Measurements from ENCODE around the gene ELAVL4.

ELAVL4 gene
- long read RNA-seq, donor 1, result 0 reads
- long read RNA-seq, donor 2, result 0 reads
- long read RNA-seq, donor 3, result 0 reads
- long read RNA-seq, donor 4, result 0 reads
- long read RNA-seq, donor 5, result 0 reads
- long read RNA-seq, donor 6, result 0 reads
- long read RNA-seq, donor 7, result 0 reads
- long read RNA-seq, donor 8, partial matches to known transcripts, result 0 of 1 reads
- long read RNA-seq, donor 8, other reads (novel, unspliced or antisense), result 0 of 1 reads

DNA sequence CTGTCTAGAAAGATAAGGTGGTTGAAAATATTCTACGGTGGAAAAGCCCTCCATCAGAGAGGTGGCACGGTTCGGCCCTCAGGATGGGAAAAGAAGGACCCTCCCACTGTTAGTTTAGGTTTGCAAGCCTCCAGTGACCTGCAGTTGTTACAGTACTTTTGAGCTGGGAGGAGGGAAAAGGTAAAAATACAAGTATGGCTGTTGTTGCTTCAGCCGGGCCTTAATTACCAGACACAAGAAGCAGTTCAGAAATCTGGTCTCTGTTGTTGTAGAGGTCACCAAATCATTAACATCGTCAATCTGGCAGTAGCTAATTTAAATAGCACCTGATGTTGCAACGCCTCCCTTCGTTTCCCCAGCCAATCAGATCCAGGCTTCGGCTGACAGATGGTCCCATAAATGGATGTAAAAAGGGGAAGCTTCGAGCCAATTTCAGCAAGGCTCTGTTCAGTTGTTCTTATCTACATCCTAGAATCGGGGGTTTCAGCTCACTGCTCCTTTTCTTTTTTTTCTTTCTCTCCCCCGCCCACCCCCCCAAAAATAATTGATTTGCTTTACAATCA, at the start of gene ELAVL4:
TSS of gene ELAVL4 (plus strand) at position 424 of the 563 bp plus-strand sequence. CDS start 270 bp downstream, outside the sequence.
- DNase-seq, result no peak

DNA sequence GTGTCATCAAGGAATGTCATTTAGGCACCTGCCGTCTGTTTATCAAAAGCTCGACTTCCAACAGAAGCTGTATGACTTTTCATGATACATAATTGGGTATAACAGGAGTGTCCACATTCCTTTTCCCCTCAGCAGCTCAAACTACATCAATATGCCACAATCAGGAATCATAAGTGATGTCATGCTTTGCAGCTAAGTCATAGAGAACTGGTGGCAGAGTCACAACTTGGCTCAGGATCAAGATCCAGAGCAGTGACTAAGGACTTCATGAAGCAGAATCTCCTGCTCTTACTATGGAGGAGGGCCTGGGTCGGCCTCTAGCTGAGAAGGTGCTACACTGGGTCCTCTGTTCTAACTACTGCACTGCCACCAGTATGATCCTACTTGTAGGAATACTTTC, 48.4 kb upstream of the ELAVL4 start:
- no peak for DNase-seq

DNA sequence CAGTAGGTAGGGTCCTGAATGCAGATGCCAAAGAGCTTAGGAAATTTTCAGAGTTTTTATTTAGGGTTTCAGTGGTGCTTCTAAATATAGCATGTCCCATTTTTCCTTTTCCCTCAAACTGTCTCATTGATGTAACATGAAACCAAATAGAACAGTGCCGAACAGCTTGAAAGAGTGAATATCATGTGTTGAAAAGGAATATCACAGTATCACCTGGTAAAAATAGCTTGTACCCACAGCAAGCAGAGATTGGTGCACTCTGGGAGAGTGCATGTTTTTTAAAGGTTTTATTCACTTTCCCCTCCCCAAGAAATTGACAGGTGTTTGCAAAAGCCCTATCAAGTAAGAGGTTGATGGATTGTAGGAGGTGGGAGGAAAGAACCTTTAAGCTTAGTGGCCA, 41.9 kb upstream of the ELAVL4 start:
- DNase-seq, result no peak

DNA sequence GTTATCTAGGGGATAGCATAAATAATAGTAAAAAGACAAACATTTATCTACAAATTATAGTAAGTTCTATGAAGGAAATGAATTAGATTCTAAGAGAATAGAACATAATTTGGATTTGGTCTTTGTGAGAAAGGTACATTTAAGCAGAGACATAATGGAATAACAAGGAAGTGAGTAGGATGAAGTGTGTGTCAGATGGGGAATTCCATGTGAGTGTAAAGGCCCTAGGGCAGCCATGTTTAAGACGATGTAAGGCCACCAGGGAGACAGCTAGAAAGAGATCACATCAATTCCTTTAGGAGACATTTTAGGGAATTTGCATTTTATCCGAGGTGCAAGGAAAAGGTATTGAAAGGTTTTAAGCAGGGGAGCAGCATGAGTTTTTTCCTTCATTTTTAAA, 33.8 kb upstream of the ELAVL4 start:
- DNase-seq, result no peak

DNA sequence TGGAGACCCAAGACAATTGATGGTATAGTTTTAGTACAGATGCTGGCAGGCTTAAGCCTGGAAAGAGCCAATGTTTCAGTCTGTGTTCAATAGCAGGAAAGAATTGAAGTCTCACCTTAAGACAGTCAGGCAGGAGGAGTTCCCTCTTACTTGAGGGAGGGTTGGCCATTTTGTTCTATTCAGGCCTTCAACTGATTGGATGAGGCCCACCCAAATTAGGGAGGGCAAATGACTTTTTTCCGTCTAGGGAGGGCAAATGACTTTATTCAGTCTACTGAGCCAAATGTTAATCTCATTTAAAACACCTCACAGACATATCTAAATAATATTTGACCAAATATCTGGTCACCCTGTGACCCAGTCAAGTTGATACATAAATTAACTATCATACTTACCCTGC, 31.4 kb upstream of the ELAVL4 start:
- no peak for DNase-seq

DNA sequence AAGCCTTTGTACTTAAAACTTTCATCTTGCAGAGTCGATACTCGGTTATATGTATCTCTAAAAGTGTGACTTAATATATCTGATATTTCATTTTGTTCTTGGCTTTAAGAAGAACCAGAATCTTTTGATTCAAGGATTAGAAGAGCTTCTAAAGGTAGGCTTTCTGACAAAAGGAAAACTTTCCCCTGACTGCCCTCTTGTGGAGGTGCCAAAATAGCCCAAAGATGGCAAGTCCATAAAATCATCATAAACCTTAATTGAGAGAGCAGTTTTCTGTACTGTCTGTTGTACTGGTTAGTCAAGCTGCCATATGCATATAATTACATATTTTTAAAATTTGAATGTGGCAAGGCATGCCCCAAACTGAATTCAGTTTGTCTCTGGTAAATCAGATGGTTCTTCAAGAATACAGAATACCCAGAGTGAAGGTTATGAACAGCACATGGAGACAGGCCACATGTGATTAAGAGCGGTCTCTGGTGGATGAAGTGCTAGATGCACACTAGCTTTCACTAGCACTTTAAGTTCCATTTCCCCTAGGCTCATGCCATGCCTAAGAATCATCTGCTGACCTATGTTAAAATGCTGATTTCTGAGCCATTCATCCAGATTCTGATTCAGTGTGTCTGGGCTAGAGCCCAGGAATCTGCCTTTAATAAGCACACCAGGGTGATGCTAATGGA, 27.7 kb upstream of the ELAVL4 start:
- no peak for DNase-seq

DNA sequence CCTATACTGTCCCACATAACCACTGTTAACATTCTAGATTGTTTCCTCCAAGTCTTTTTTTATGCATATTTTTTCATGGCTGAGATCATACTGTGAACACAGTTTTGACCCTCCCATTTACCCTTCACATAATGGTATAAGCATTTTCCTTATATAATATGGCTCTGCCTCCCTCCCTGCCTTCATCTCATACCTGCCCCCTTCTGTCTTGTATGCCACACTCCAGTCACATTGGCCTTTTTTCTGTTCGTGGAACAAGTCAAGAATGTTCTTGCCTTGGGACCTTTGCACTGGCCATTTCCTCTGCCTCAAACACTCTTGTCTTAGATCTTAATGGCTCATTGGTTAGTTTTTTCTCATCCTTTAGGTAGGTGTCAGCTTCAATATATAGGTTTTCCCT, 24.3 kb upstream of the ELAVL4 start:
- DNase-seq, result no peak

DNA sequence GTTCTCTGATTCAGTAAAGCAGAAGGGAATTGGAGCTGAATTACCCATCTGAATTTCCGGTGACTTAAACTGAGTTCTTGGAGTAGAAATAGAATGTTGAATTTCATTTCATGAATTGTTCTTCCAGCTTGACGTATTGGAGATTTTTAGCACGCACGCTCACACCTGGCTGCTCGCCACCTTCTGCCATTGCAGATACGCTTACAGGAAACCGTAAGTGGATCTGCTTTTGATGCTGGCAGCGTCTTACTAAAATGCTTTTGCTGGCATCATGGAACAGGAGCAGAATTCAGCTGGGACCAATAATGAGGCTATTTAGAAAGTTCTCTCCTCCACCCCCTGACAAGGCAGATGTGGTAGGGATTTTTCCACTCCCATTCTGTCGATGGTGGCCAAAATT, 17.7 kb upstream of the ELAVL4 start:
- no peak for DNase-seq

DNA sequence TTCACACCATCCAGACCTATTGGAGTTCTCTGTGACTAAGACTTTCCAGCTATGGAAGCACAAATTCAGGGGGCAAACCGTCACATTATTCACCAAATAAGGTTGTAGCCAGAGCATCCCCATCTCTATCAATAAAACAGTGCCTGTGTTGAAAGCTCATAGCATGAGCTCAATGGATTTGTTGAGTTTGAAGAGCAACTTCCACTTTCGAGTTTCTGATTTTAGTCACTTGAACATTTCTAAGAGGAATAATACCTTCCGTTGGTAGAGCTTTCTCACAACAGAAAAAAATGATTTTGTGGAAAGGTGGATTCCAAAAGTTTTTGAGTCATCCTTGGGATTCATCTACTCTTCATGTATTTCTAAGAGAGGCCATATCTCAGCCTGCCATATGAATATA, 13.0 kb upstream of the ELAVL4 start:
- no peak for DNase-seq

DNA sequence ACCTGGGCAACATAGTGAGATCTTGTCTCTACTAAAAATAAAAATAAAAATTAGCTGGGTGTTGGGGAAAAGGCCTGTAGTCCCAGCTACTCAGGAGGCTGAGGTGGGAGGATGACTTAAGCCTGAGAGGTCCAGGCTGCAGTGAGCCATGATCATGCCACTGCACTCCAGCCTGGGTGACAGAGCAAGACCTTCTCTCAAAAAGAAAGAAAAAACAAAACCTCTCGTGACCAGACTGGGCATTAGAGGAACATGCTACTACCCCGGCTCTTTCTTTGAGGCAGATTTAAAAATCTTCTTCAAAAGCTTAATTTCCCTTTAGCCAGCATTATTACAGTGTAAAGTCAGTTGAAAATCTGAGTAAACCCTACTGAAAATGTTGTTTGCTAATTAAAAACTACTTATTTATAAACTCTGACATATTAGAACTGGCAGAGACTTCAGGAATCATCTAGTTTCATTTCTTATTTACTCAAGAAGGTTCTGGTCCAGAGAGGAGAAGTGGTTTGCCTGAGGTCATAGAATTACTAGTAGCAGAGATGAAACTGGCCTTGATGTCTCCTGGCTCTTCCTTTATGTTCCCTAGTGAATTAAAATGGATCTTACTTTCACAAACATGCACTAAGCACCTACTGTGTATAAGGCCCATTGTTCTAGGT, 11.6 kb upstream of the ELAVL4 start:
- DNase-seq, result no peak

DNA sequence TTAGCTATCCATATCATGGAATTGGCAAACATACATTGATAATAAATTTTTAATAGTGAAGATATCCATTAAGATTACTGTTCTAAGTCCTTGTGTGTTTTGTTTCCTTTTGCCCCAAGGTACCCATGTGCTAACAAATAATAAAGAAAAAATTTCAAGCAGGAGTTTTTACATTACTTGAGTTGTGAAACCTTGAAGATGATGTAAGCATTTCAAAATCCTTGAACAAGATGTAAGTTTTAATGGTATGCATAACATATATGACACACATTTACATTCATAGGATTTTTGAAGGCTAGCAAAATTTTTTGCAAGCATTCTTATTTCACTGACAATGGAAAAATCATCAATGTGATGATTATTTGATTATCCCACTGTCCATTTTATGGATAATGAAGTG, 10.9 kb upstream of the ELAVL4 start:
- DNase-seq, result no peak

DNA sequence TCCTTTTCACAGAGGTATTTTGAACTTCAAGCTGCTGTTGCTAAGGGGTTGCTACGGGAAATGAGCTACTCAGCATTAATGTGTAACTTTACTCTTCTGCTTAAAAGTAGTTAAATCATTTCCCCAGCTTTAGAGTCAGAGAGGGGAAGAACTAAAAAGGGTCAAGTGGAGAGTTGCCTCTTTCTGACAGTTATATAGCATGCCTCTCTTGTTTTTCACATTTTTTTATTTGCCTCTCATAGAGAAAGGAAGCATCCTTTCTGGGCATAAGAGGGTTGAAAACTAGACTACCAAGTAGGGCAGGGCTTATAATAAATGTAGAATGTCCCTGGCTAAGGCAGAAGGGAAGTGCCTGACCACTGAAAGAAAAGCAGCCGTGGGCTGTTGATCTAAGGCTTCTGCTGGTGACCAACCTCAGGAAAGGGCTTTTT, 10.1 kb upstream of the ELAVL4 start:
- DNase-seq, result no peak

DNA sequence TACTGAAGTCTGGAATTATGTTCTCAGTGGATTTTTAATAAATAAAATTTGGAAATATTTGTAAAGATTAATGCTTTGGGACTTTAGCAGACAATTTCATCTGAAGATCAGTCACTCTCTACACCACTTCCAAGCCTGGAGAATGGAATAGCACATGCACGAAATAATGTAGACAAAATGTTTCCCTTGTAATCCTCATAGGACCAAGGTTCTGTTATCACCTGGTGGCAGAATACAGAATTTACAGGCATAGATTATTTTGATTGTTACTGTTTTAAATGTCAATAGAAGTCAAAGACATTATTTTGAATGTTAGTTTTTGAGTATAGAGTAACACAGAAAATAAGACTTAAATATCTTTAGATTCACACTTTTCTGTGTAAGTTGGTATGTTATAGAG, 9.1 kb upstream of the ELAVL4 start:
- no peak for DNase-seq

DNA sequence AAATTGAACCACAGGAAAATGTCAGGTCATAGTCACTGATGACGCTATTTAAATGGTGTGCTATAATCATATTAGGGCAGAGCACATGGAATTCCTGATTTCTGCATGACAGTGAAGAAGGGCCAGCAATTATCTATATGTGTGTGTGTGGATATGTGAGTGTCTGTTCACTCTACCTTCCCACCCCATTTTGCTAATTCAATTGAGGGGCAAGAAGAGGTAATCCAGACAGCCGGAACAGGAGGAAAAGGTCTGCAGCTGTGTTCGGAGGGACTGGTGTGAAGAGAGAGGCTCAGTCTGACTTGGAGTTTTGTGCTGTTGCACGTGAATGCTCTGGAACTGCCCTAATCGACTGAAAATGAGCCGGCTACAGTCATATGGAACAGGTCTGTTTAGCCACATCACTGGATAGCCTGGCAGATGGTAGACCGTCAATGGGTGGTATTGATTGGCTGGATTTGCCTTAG, 5.1 kb upstream of the ELAVL4 start:
- no peak for DNase-seq

DNA sequence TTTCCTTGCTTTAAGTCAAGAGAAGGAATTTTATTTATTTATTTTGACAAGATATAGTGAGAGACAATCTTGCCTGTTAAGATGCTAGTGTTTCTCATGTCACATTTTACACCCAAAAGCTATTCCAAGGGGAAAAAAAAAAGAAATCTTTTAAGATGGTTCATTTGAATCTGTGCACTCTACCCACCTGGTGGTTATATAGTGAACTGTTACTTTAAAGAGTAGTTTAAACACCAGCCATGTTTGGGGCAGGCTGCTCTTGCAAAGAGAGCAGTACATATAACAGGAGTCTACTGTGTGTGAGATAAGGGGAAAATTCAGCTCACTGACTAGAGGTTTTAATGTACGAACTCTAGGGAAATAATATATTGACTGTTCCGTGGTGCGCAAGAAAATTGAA, 3.3 kb upstream of the ELAVL4 start:
- DNase-seq, result no peak

DNA sequence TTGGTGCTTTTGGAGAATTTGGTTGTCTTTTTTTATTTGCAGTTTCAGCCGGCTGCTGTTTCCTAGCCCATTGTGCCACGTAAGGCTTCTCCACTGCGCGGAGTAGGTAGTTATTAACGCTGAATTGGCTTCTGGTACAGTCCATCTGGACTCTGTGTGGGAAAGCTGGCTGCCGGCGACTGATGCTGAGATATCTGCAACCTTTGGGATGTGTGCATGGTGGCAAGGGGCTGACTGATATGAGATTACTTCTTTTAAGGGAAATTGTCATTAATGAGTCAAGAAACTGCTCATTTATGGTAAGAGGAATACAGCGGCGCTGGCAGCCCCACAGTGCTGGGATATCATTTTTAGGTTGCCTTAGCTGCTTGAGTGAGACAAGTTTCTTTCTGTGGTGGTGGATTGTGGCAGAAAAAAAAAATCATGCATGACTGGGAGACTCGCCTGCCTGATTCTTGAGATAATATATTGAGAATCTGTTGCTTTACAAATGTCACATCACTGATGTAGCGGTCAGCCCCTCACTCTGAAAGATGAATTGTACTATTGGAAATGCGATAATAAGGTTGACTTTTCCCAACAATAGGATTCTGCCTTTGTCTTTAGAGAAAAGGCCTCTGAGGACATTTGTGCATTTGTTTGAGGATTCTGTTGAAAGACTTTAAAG, 2.5 kb upstream of the ELAVL4 start:
- no peak for DNase-seq

DNA sequence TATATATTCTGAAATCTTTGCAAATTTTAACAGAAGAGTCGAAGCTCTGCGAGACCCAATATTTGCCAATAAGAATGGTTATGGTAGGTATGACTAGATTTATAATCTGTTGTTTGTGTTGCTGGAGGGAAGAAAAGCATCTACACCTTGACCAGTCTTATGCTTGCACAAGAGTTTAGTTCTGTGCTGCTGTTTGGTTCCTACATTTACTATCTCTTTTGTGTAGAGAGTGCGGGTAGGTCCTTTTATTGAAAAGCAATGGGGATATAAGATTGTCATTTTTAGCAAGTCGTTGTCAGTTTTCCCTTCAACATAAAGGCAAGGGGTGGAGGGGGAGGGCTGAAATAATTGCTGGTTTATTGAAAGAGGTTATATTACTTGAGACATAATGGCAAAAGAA, 396 bp downstream of the ELAVL4 start:
- DNase-seq, result no peak

DNA sequence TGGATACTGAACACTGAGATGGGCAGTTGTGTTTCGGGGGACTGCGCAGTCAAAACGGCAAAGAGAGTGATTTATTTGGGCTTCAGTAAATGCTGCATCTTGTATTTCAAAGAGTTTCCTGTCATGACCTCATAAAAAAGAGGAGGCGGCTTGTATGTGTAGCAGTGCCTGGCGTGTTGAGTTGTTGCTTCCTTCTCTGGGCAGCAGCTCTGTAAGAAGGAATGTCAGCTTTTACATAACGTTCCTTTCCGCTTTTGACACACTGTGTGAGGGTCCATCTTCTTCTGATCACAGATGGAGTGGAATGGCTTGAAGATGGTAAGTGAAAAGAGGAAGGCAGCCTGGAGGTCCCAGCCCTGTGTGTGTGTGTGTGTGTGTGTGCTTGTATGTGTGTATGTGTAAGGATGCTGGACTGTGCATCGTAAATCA, 941 bp downstream of the ELAVL4 start:
- DNase-seq, result peak; percentile 51

DNA sequence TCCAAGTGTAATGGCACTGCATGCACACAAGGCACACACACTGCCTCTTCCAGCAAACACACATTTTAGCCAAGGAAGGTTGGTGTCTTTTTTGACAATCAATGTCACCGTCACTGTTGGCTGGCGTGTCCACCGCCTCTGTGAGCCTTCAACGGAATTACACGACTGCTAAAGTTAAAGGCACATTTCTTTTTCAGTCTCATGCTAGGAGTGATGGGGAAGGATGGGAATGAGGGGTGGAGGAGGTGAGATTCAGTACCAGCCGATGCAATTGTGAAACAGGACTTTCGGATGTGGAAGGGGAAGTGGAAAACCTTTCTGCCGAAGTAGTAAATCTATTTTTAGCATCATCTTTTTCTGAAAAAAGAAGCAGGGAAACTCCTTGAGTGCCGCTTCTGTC, 1.4 kb downstream of the ELAVL4 start:
- DNase-seq, result peak; percentile 28

DNA sequence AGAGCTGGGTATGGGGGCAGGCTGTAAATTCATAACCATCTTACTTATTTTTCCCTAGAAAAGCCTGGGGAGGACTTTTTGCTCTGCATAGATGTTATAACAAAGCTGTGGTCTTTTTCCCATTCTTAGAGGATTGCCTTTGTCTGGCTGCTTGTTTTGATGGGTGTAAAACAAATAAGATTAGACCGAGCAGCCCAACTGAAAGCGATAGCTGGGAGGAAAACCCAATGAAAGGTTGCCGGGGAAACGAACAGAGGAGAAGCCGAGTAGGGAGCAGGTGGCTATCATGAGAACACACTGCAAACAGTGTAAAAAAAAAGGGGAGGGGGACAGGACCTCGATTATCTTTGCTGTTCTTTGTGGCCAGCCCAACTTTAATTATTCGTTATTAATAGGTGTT, 1.9 kb downstream of the ELAVL4 start:
- DNase-seq, result peak; percentile 30

DNA sequence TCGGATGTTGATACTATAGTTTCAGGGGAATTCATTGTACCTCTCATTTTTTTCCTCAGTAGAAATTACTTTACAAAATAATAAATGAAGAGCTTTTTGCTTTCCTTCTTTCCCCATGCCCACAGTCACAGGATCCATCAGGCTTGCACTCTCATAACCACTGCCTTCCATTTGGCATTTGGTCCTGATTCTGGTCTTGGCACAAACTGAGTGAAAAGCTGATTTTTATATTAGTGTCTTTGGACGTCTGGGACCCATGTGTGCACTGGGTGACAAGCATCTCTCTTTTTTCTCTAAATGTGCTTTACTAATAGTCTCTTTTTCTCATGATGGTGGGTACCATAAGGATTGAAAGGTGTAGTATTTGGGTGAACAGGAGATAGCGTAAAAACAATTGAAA, 2.8 kb downstream of the ELAVL4 start:
- no peak for DNase-seq

DNA sequence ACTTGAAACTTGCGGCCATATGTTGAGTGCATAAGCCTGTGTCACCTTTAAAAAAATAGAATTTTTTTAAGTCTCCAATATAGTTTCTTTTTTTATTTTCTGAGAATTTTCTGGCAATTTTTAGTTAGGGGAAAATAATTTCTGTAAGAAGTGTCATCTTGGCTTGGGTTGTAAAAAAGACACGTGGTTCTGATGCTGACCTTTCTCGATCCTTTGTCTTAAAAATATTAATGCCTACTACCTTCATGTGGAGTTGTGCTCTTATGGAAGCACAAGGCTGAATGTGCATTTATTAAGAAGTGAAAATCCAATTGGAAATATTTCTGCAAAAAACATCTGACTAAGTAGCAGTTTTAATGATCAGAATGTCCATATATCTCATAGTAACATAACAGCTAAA, 3.5 kb downstream of the ELAVL4 start:
- DNase-seq, result no peak

DNA sequence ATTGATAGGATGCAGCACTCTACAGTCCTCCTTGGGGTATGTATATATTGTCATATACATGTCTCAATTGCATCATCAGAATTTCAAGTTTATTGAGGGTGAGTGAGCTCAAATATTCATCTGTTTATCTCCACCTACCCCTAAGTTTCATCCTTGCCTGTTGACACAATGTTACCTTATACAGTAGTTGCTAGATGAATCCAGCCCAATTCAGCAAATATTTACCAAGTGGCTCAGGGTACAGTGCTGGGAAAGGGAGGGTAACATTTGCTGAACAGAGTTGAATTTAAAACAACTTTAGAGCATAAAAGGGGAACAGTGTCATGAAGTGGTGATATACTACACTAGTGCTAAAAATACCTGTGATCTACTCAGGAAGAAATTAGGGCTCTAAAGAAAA, 14.4 kb downstream of the ELAVL4 start:
- DNase-seq, result no peak

Measured in right kidney (tissue), 9 donors.